Fibroblast of mammary gland (primary cell): ENCODE results near the gene CLK3.
"Not testable (repeated sequence)": the region's sequence is repeated elsewhere in the genome, so short reads cannot be mapped to it uniquely, and the experiment has no call there.

Experiments
- DNase-seq: peaks from one replicate; pipeline ENCODE4 v3.0.0-alpha.2; 2010; ENCODE audit warnings: low read depth
- H3K4me3 ChIP-seq: 2 replicates; pipeline ENCODE4 v1.5.1; 2011; ENCODE audit warnings: low read depth, mild to moderate bottlenecking, low read length, moderate library complexity; ENCODE audit not compliant: control insufficient read depth
- TF ChIP-seq, protein P1 (sequence below): conservative IDR thresholded peaks from 2 replicates; pipeline ENCODE4 v1.5.1; 2011; ENCODE audit warnings: low read depth, low read length, inconsistent platforms; ENCODE audit not compliant: control insufficient read depth, insufficient read depth

CLK3 gene

DNA sequence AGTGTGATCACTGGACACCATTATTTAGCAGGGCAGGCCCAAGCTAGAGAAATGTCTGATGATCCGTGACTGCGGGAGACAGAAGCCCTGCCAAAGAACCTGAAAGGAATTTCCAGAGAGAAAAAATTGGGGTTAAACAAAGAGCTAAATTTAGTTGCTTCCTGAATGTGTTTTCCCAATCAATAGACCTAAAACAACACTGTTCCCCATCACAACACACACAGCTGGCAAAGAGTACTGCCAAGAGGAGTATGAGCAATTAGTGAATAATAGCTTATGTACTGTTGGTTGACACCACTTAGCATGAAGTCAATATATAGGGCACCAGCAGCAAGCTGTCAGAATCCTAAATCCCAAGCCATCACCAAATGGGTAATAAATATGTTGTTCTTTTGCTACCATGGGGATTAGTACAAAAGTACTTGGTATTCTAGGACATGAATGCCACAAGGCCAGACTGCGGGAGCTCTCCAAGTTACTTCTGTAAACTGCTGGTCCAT, 35.7 kb downstream of the CLK3 start:
- no peak overlapping the region for H3K4me3 ChIP-seq
- TF ChIP-seq, protein P1, sequence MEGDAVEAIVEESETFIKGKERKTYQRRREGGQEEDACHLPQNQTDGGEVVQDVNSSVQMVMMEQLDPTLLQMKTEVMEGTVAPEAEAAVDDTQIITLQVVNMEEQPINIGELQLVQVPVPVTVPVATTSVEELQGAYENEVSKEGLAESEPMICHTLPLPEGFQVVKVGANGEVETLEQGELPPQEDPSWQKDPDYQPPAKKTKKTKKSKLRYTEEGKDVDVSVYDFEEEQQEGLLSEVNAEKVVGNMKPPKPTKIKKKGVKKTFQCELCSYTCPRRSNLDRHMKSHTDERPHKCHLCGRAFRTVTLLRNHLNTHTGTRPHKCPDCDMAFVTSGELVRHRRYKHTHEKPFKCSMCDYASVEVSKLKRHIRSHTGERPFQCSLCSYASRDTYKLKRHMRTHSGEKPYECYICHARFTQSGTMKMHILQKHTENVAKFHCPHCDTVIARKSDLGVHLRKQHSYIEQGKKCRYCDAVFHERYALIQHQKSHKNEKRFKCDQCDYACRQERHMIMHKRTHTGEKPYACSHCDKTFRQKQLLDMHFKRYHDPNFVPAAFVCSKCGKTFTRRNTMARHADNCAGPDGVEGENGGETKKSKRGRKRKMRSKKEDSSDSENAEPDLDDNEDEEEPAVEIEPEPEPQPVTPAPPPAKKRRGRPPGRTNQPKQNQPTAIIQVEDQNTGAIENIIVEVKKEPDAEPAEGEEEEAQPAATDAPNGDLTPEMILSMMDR: no peak
- DNase-seq: peak; percentile 70

DNA sequence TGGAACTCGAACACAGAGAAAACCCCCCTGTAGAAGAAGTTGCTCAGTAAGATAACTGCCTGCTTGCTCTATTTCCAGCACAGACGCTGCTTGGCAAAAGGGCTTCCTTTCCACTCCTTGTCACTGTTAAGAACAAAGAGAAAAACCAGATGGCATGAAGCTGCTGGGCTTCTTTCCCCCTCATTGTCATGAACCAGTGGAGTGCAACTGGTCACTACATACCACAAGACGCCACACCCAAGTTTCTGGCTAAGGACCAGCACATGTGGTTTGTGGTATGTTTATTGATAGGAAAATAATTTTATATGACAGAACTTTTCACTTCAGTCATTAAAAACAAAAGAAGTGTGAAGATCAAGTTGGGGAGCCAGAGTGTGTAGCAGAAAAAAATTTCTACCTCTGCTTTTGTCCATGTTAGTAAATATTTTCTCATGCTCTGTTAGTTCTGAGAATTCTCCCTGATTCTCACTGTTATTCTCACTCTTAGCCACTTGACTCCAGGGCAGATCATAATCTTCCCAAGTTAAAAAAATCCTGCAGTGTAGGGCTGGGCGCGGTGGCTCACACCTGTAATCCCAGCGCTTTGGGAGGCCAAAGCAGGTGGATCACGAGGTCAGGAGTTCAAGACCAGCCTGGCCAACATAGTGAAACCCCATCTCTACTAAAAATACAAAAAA, 37.9 kb downstream of the CLK3 start:
- TF ChIP-seq, protein P1: no peak
- H3K4me3 ChIP-seq: no peak overlapping the region
- DNase-seq: peak; percentile 86

DNA sequence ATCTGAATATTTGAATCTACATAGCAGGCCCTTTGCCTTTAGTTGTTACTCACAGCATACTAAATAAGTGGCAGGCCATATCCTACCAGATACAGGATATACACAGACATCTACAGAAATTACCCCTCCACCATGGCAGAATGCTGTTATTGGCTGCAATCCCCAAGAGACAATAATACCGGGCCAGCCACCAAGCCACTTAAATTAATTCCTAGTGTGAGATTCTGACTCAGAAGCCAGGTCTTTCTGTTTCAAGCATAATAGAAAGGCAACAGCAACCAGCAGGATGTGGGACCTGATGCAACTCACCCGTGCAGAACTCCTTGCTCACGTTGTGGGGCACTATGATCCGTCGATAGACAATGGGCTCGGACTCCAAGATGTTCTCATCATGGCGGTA, 39.8 kb downstream of the CLK3 start:
- no peak overlapping the region for H3K4me3 ChIP-seq
- DNase-seq: no peak
- TF ChIP-seq, protein P1: no peak

DNA sequence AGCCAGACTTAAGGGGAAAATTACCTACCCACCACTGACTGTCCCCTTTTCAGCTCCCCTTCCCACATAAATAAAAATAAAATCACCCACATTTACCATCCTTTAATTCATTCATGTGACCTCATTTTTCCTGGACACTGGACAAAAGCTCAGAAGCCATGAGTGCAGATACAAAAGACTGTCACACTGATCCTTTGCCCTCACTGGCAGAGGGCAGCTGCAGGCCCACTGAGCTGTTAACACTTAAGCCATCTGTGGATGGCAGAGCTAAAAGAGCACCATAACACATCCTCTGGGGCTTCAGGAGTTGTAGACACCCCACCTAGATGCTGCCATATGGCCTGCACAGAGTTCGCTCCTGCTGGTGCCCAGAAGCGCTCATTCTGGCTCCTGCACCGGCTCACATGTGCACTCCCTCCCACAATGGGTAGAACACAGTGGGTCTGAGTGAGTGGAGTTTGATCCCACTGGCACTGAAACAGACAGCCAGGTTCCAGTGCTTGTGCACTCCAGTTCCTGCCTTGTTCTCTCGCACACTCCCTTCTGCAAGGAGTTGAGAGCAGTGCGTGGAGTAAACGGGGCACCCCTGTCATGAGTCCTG, 41.4 kb downstream of the CLK3 start:
- H3K4me3 ChIP-seq: no peak overlapping the region
- TF ChIP-seq, protein P1: no peak
- DNase-seq: no peak

DNA sequence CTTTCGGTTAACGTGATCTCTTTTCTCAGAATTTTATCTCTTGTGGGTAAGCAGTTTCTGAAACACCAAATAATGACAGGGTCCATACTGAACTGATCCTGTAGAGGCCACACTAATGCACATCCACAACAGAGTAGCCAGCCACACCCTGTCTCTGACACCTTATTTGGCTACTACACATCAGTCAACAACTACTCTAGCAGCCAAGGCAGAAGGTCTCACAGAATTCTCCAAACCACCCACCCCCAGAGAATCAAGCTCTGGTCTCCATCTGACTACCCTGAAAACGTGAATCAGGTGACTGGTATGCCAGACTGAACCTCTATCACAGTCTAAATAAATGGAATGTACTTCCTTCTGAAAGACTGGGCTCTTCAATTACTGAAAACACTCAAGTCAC, 42.2 kb downstream of the CLK3 start:
- peak; percentile 12 for DNase-seq

DNA sequence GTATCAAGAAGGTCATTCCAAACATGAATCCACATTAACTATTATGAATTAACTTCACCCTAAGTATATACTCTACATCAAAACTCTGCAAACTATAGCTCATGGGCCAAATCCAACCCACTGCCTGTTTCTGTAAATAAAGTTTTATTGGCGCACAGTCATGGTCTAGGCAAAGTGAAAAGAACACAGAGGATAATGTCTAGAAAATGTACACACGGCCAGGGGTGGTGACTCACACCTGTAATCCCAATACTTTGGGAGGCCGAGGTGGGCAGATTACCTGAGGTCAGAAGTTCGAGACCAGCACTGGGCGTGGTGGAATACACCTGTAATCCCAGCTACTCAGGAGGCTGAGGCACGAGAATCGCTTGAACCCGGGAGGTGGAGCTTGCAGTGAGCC, 45.6 kb downstream of the CLK3 start:
- H3K4me3 ChIP-seq, DNase-seq: not testable (repeated sequence)

More for the DNA sequence above, 42.2 kb downstream of the CLK3 start:
- H3K4me3 ChIP-seq: no peak overlapping the region
- TF ChIP-seq, protein P1: no peak

DNA sequence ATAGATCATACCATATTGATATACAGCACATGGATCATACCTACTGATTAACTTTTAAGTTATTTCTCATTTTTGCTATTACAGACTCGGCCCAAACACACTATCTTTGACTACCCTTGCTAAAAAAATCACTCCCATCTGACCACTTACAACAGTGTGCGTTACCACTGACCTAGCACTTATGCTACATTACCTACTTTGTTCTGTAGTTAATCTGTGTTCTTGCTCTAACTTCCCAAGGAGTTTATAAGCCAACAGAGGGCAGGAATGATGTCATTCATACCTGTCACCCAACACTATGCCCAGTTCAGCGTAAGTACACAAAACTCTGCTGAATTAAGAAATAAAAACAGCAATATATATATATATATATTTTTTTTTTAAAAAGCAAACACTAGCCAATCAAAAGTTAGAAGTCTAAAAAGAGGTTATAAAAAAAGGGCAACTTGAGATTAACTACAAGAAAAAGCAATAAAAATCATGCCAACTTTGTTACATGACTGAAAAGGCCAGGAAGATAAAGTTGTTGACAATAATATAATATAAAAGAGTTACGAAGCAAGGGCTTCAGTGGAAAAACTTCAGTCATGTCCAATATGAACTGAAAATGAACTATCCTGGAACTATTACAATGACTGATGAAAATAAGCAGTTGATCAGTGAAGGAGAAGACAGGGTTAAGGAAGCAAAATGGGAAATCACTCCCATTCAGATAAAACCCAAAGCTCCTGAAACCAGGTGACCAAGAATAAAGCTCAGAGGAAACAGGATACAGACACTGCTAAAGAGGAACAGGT, 46.6 kb downstream of the CLK3 start:
- TF ChIP-seq, protein P1: no peak
- no peak for DNase-seq
- H3K4me3 ChIP-seq: no peak overlapping the region
